Measurements from ENCODE around the gene PRTG.

- no peak for TF ChIP-seq CTCF (IDR thresholded peaks at IDR 0.05; ENCODE audit: insufficient read depth, low read length)
- TF ChIP-seq REST (IDR thresholded peaks at IDR 0.05; ENCODE audit: insufficient replicate concordance, low read depth) = no peak
Measured at GRCh38 chr15:55564347-55565145, 178.4 kb downstream of the PRTG start.
